WTC11 (cell line): ENCODE measurements around the gene COA1. TPM values are rescaled to one million over a fixed set of nuclear protein-coding genes. Genes with fewer than 3 reads are reported as not detected.

Experiments
- ATAC-seq: fragments of 200-7000 bp; cut with Tn5 transposase; 2 replicates; pipeline ENCODE4 v1.10.0; 2021; ENCODE audit warnings: mild to moderate bottlenecking, moderate library complexity
- CTCF ChIA-PET: fragments of 300-600 bp; sonication (Branson Sonifier 250); formaldehyde crosslinking; loops from one replicate; lab custom pipeline; 2021; ENCODE audit warnings: antibody characterized with exemption; lab: Charles Lee
- POLR2A ChIA-PET: fragments of 350-600 bp; sonication (Branson Sonifier 250); formaldehyde crosslinking; loops from one replicate; lab custom pipeline; 2021; ENCODE audit warnings: antibody characterized with exemption; lab: Charles Lee
- DNase-seq: peaks from one replicate; pipeline ENCODE4 v3.0.0; 2021; ENCODE audit warnings: low spot score
- H3K27ac Mint-ChIP-seq: 2 replicates; pipeline ENCODE4 v1.8.0; 2021; ENCODE audit warnings: mixed read lengths
- H3K27me3 Mint-ChIP-seq: 2 replicates; pipeline ENCODE4 v1.8.0; 2021; ENCODE audit warnings: low read depth, mild to moderate bottlenecking, moderate library complexity, mixed read lengths
- H3K36me3 Mint-ChIP-seq: 2 replicates; pipeline ENCODE4 v1.8.0; 2021; ENCODE audit warnings: mixed read lengths
- H3K4me1 Mint-ChIP-seq: 2 replicates; pipeline ENCODE4 v1.8.0; 2022; ENCODE audit warnings: mixed read lengths
- H3K4me3 Mint-ChIP-seq: 2 replicates; pipeline ENCODE4 v1.8.0; 2021; ENCODE audit warnings: mild to moderate bottlenecking, moderate library complexity, mixed read lengths
- H3K9me3 Mint-ChIP-seq: 2 replicates; pipeline ENCODE4 v1.8.0; 2021; ENCODE audit warnings: mixed read lengths
- CREB1 ChIP-seq: sonication (generic); formaldehyde crosslinking; IDR thresholded peaks from 2 replicates; pipeline ENCODE4 v1.8.0; 2023; ENCODE audit warnings: mild to moderate bottlenecking, missing genetic modification reagents
- FOXJ3 ChIP-seq: sonication (generic); formaldehyde crosslinking; IDR thresholded peaks from 2 replicates; pipeline ENCODE4 v1.9.0; 2021; ENCODE audit warnings: missing genetic modification reagents, mild to moderate bottlenecking, borderline replicate concordance
- GABPB1 ChIP-seq: sonication (generic); formaldehyde crosslinking; IDR thresholded peaks from 2 replicates; pipeline ENCODE4 v1.8.1; 2023; ENCODE audit warnings: mild to moderate bottlenecking, missing genetic modification reagents
- HMGA2 ChIP-seq: fragments of 250-450 bp; sonication (Bioruptor Pico); IDR thresholded peaks from 2 replicates; pipeline ENCODE4 v1.4.0; 2021; ENCODE audit warnings: mild to moderate bottlenecking, moderate library complexity
- JAZF1 ChIP-seq: fragments of 250-450 bp; sonication (Bioruptor Pico); IDR thresholded peaks from 2 replicates; pipeline ENCODE4 v1.9.0; 2021; ENCODE audit warnings: moderate library complexity, mild to moderate bottlenecking, inconsistent platforms
- KAT7 ChIP-seq: sonication (generic); formaldehyde crosslinking; IDR thresholded peaks from 2 replicates; pipeline ENCODE4 v1.8.1; 2023; ENCODE audit warnings: missing genetic modification reagents, mild to moderate bottlenecking, borderline replicate concordance
- NFATC4 ChIP-seq: fragments of 250-450 bp; sonication (Bioruptor Pico); IDR thresholded peaks from 2 replicates; pipeline ENCODE4 v1.9.0; 2021; ENCODE audit warnings: mild to moderate bottlenecking
- SMAD4 ChIP-seq: sonication (generic); formaldehyde crosslinking; IDR thresholded peaks from 2 replicates; pipeline ENCODE4 v1.8.0; 2022; ENCODE audit warnings: mild to moderate bottlenecking, missing genetic modification reagents
- SOX15 ChIP-seq: fragments of 250-450 bp; sonication (Bioruptor Pico); IDR thresholded peaks from 2 replicates; pipeline ENCODE4 v1.9.0; 2021; ENCODE audit warnings: mild to moderate bottlenecking
- ZNF416 ChIP-seq: fragments of 250-450 bp; sonication (Bioruptor Pico); IDR thresholded peaks from 2 replicates; pipeline ENCODE4 v1.9.0; 2021; ENCODE audit warnings: mild to moderate bottlenecking, inconsistent platforms
- total RNA-seq: library from RNA; stranded (reverse); gene quantifications from 3 replicates; pipeline ENCODE4 v1.2.3, GENCODE V29; 2021
- TF ChIP-seq, protein P1 (sequence below): sonication (generic); formaldehyde crosslinking; IDR thresholded peaks from 2 replicates; pipeline ENCODE4 v1.8.1; 2022; ENCODE audit warnings: mild to moderate bottlenecking, moderate library complexity, missing genetic modification reagents
- TF ChIP-seq, protein P2 (sequence below): sonication (generic); formaldehyde crosslinking; IDR thresholded peaks from 2 replicates; pipeline ENCODE4 v1.8.1; 2022; ENCODE audit warnings: missing genetic modification reagents, borderline replicate concordance
- TF ChIP-seq, protein P3 (sequence below): fragments of 250-450 bp; sonication (Bioruptor Pico); IDR thresholded peaks from 2 replicates; pipeline ENCODE4 v1.9.0; 2021; ENCODE audit warnings: mild to moderate bottlenecking, borderline replicate concordance
- TF ChIP-seq, protein P4 (sequence below): fragments of 250-450 bp; sonication (Bioruptor Pico); IDR thresholded peaks from 2 replicates; pipeline ENCODE4 v1.9.0; 2021; ENCODE audit warnings: moderate library complexity, mild to moderate bottlenecking, inconsistent platforms, borderline replicate concordance
- TF ChIP-seq, protein P5 (sequence below): sonication (generic); formaldehyde crosslinking; IDR thresholded peaks from 2 replicates; pipeline ENCODE4 v1.8.1; 2023; ENCODE audit warnings: mild to moderate bottlenecking, missing genetic modification reagents, moderate library complexity
- TF ChIP-seq, protein P6 (sequence below): sonication (generic); formaldehyde crosslinking; IDR thresholded peaks from 2 replicates; pipeline ENCODE4 v1.8.0; 2023; ENCODE audit warnings: missing genetic modification reagents, mild to moderate bottlenecking, borderline replicate concordance

The COA1 gene
- total RNA-seq, 1 experiment from 2014 or later: 132 TPM

DNA sequence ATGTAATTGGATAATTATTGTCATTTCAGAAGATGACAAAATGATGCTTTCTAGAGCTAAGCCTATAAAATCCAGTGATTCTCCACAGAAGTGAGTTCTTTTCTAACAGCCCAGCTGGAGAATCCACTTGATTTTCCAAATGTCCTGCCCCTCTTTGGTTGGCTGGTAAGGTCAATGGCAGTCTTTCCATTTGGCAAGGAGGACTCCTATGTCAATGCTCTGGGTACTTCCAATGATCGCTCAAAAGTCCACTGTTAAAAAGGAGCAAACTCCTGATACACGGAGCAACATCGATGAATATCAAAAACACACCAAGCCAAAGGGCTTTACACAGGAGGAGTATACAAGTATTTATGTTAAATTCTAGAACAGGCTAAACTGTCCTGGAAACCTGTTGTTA lies 88.6 kb downstream of the COA1 start (continued):
- TF ChIP-seq FOXJ3 (CRISPR knock-in tag) (no peak), SOX15 (CRISPR knock-in tag) (no peak)

DNA sequence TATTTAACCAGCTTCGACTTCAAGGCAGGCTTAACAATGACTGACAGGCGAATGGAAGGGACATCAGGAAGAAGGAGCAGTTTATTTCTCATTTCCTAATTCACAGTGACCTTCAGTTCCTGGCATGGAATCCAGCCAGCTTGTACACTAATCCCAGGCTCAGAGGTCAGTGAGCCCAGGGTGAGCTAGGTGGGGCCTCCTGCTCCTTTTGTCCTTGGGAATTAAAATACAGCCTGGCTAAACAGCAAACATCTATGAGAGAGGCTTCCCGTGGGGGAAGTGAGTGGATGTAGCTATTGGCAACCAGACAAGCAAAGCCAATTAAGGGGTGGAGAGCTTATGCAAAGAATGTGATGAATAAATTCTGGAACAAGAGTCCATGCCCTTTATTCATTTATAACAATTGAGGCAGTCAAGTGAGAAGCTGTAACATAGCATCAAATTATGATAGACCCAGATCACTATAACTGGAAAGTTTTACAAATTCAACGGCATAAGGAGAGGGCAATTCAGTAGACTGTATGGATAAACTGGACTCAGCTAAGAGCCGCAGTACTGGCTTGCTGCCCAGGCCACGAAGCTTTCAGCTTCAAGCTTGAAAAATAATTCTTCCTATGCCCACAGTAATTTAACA lies 89.3 kb downstream of the COA1 start:
- POLR2A ChIA-PET: no interaction called here
- H3K27ac Mint-ChIP-seq: 0 out of 2 replicates have a peak overlapping the region, but pooled peaks have one; percentile 12
- H3K27me3 Mint-ChIP-seq: no peaks in the 10 kb centered on the region
- CTCF ChIA-PET: interaction anchor here (0.9 to 1.4 kb wide), 3 partner anchors 57 to 198 kb away, joined by 3 to 9 read pairs (median 3); partner anchors contain the start of gene STK17A
- H3K36me3 Mint-ChIP-seq: peaks cover 69% of the 10 kb centered on the region
- no peak overlapping the region for H3K4me3 Mint-ChIP-seq
- no peaks in the 10 kb centered on the region for H3K9me3 Mint-ChIP-seq
- ATAC-seq: no peak
- H3K4me1 Mint-ChIP-seq: no peaks in the 10 kb centered on the region
- TF ChIP-seq, protein P1, sequence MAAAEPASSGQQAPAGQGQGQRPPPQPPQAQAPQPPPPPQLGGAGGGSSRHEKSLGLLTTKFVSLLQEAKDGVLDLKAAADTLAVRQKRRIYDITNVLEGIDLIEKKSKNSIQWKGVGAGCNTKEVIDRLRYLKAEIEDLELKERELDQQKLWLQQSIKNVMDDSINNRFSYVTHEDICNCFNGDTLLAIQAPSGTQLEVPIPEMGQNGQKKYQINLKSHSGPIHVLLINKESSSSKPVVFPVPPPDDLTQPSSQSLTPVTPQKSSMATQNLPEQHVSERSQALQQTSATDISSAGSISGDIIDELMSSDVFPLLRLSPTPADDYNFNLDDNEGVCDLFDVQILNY (CRISPR knock-in tag): no peak
- TF ChIP-seq NFATC4 (no peak), GABPB1 (CRISPR knock-in tag) (peak; percentile 43; the same call in 1 of the 2 replicates), ZNF416 (CRISPR knock-in tag) (no peak), HMGA2 (CRISPR knock-in tag) (no peak)
- TF ChIP-seq, protein P2, sequence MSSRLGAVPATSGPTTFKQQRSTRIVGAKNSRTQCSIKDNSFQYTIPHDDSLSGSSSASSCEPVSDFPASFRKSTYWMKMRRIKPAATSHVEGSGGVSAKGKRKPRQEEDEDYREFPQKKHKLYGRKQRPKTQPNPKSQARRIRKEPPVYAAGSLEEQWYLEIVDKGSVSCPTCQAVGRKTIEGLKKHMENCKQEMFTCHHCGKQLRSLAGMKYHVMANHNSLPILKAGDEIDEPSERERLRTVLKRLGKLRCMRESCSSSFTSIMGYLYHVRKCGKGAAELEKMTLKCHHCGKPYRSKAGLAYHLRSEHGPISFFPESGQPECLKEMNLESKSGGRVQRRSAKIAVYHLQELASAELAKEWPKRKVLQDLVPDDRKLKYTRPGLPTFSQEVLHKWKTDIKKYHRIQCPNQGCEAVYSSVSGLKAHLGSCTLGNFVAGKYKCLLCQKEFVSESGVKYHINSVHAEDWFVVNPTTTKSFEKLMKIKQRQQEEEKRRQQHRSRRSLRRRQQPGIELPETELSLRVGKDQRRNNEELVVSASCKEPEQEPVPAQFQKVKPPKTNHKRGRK (CRISPR knock-in tag): no peak
- no peak for DNase-seq

DNA sequence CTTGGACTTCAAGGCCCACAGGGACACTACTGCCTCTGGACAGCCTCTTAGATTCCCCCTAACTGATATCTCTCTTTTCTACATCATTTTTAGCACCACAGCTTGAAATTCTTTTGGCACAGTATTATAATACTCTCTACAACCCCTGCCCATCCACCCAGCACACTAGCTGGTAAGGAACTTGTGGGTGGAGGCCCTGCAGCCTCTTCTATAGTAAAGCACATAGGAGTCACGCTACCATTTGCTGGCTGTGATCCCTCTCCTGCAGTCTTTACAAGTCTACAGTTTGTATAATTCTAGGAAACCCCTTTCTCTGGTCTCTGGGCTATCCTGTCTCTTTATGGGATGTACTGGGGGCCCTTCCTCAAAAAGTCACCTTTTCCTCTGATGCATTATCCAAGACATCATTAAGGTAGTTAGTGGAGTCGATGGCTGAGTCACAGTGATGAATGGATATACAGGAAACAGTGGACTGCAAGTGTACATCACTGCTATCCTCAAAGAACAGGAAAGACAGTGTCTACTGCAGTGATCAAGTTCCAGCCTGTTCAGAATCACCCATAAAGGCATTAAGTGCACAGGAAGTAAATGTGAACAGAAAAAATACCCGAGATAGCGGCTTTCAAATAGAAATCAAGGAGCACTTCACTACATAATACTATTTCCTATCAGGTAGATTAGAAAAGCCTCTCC lies 92.1 kb downstream of the COA1 start:
- no peak overlapping the region for H3K4me3 Mint-ChIP-seq
- DNase-seq (no peak), ATAC-seq (no peak)
- H3K27ac Mint-ChIP-seq: no peak overlapping the region
- H3K4me1 Mint-ChIP-seq: no peaks in the 10 kb centered on the region
- POLR2A ChIA-PET: no interaction called here
- H3K27me3 Mint-ChIP-seq: no peaks in the 10 kb centered on the region
- CTCF ChIA-PET: interaction anchor here (2.8 kb wide), 1 partner anchor 55 kb away, joined by 7 read pairs; the partner anchor contains the start of gene STK17A
- peaks cover 74% of the 10 kb centered on the region for H3K36me3 Mint-ChIP-seq
- H3K9me3 Mint-ChIP-seq: no peaks in the 10 kb centered on the region
- TF ChIP-seq SMAD4 (CRISPR knock-in tag) (no peak), KAT7 (no peak), SOX15 (CRISPR knock-in tag) (no peak), CREB1 (CRISPR knock-in tag) (no peak), JAZF1 (CRISPR knock-in tag) (no peak)
- TF ChIP-seq, protein P3, sequence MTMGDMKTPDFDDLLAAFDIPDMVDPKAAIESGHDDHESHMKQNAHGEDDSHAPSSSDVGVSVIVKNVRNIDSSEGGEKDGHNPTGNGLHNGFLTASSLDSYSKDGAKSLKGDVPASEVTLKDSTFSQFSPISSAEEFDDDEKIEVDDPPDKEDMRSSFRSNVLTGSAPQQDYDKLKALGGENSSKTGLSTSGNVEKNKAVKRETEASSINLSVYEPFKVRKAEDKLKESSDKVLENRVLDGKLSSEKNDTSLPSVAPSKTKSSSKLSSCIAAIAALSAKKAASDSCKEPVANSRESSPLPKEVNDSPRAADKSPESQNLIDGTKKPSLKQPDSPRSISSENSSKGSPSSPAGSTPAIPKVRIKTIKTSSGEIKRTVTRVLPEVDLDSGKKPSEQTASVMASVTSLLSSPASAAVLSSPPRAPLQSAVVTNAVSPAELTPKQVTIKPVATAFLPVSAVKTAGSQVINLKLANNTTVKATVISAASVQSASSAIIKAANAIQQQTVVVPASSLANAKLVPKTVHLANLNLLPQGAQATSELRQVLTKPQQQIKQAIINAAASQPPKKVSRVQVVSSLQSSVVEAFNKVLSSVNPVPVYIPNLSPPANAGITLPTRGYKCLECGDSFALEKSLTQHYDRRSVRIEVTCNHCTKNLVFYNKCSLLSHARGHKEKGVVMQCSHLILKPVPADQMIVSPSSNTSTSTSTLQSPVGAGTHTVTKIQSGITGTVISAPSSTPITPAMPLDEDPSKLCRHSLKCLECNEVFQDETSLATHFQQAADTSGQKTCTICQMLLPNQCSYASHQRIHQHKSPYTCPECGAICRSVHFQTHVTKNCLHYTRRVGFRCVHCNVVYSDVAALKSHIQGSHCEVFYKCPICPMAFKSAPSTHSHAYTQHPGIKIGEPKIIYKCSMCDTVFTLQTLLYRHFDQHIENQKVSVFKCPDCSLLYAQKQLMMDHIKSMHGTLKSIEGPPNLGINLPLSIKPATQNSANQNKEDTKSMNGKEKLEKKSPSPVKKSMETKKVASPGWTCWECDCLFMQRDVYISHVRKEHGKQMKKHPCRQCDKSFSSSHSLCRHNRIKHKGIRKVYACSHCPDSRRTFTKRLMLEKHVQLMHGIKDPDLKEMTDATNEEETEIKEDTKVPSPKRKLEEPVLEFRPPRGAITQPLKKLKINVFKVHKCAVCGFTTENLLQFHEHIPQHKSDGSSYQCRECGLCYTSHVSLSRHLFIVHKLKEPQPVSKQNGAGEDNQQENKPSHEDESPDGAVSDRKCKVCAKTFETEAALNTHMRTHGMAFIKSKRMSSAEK (CRISPR knock-in tag): no peak
- TF ChIP-seq, protein P4, sequence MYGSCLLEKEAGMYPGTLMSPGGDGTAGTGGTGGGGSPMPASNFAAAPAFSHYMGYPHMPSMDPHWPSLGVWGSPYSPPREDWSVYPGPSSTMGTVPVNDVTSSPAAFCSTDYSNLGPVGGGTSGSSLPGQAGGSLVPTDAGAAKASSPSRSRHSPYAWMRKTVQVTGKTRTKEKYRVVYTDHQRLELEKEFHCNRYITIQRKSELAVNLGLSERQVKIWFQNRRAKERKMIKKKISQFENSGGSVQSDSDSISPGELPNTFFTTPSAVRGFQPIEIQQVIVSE: no peak
- TF ChIP-seq, protein P5, sequence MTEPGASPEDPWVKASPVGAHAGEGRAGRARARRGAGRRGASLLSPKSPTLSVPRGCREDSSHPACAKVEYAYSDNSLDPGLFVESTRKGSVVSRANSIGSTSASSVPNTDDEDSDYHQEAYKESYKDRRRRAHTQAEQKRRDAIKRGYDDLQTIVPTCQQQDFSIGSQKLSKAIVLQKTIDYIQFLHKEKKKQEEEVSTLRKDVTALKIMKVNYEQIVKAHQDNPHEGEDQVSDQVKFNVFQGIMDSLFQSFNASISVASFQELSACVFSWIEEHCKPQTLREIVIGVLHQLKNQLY: no peak
- TF ChIP-seq, protein P6, sequence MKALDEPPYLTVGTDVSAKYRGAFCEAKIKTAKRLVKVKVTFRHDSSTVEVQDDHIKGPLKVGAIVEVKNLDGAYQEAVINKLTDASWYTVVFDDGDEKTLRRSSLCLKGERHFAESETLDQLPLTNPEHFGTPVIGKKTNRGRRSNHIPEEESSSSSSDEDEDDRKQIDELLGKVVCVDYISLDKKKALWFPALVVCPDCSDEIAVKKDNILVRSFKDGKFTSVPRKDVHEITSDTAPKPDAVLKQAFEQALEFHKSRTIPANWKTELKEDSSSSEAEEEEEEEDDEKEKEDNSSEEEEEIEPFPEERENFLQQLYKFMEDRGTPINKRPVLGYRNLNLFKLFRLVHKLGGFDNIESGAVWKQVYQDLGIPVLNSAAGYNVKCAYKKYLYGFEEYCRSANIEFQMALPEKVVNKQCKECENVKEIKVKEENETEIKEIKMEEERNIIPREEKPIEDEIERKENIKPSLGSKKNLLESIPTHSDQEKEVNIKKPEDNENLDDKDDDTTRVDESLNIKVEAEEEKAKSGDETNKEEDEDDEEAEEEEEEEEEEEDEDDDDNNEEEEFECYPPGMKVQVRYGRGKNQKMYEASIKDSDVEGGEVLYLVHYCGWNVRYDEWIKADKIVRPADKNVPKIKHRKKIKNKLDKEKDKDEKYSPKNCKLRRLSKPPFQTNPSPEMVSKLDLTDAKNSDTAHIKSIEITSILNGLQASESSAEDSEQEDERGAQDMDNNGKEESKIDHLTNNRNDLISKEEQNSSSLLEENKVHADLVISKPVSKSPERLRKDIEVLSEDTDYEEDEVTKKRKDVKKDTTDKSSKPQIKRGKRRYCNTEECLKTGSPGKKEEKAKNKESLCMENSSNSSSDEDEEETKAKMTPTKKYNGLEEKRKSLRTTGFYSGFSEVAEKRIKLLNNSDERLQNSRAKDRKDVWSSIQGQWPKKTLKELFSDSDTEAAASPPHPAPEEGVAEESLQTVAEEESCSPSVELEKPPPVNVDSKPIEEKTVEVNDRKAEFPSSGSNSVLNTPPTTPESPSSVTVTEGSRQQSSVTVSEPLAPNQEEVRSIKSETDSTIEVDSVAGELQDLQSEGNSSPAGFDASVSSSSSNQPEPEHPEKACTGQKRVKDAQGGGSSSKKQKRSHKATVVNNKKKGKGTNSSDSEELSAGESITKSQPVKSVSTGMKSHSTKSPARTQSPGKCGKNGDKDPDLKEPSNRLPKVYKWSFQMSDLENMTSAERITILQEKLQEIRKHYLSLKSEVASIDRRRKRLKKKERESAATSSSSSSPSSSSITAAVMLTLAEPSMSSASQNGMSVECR: no peak
